HepG2 (cell line): Measurements from ENCODE around the gene NSMF. TPM values are rescaled to one million over a fixed set of nuclear protein-coding genes. Genes with fewer than 3 reads are reported as not detected.

Experiments
- ERF ChIP-seq: IDR thresholded peaks from 2 replicates; pipeline ENCODE4 v1.6.1; 2018; ENCODE audit warnings: missing biosample characterization, missing genetic modification reagents
- IRF2 ChIP-seq: IDR thresholded peaks from 2 replicates; pipeline ENCODE4 v1.6.1; 2018; ENCODE audit warnings: missing genetic modification reagents, missing compliant biosample characterization
- PPARG ChIP-seq: conservative IDR thresholded peaks from 2 replicates; pipeline ENCODE4 v1.6.1; 2016; ENCODE audit warnings: missing biosample characterization, missing genetic modification reagents
- RARA ChIP-seq: IDR thresholded peaks from 2 replicates; pipeline ENCODE4 v1.6.1; 2016; ENCODE audit warnings: missing genetic modification reagents, missing compliant biosample characterization
- TBX2 ChIP-seq: sonication (generic); formaldehyde crosslinking; IDR thresholded peaks from 2 replicates; pipeline ENCODE4 v1.5.0; 2020; ENCODE audit warnings: missing genetic modification reagents, mild to moderate bottlenecking, borderline replicate concordance
- XRCC5 ChIP-seq: fragments of 200-400 bp; formaldehyde crosslinking; optimal IDR thresholded peaks from 2 replicates; pipeline ENCODE3; 2017; ENCODE audit warnings: mild to moderate bottlenecking, low read length
- ZNF343 ChIP-seq: sonication (generic); formaldehyde crosslinking; IDR thresholded peaks from 2 replicates; pipeline ENCODE4 v1.4.0; 2020; ENCODE audit warnings: mild to moderate bottlenecking, missing genetic modification reagents
- ZNF629 ChIP-seq: sonication (generic); formaldehyde crosslinking; conservative IDR thresholded peaks from 2 replicates; pipeline ENCODE4 v1.5.0; 2020; ENCODE audit warnings: missing genetic modification reagents
- ZNF777 ChIP-seq: sonication (generic); formaldehyde crosslinking; IDR thresholded peaks from 2 replicates; pipeline ENCODE4 v1.4.0; 2020; ENCODE audit warnings: missing genetic modification reagents
- polyA plus RNA-seq, 8 experiments: library from polyadenylated mRNA; depleted of rRNA in 3 of 8; stranded (reverse) in 7 of 8; unstranded in 1 of 8; fragments of >200 nt; fragmentation: Illumina TruSeq in 4 of 8; extraction: Trizol in 4 of 8; gene quantifications; 2 replicates each; pipeline versions ENCODE4 v1.2.1 to v1.2.3, GENCODE V29; 2011 to 2016; ENCODE audit warnings: low read depth in 4 of 8, missing spikeins in 1 of 8, mixed read lengths in 1 of 8; ENCODE audit not compliant: insufficient read depth in 1 of 8
- total RNA-seq, 5 experiments: library from RNA; depleted of rRNA; stranded (reverse); fragments of >200 nt; fragmentation: Illumina TruSeq; extraction: Trizol; gene quantifications; 2 replicates each; pipeline ENCODE4 v1.2.3, GENCODE V29; 2016; ENCODE audit warnings: low read depth in 1 of 5
- TF ChIP-seq, protein P1 (sequence below): sonication (generic); formaldehyde crosslinking; IDR thresholded peaks from 2 replicates; pipeline ENCODE4 v1.8.1; 2023; ENCODE audit warnings: mild to moderate bottlenecking, missing genetic modification reagents
- TF ChIP-seq, protein P2 (sequence below): sonication (generic); formaldehyde crosslinking; IDR thresholded peaks from 2 replicates; pipeline ENCODE4 v1.5.1; 2020; ENCODE audit warnings: mild to moderate bottlenecking, missing genetic modification reagents, borderline replicate concordance
- TF ChIP-seq, protein P3 (sequence below): IDR thresholded peaks from 2 replicates; pipeline ENCODE4 v1.6.1; 2016
- TF ChIP-seq, protein P4 (sequence below): IDR thresholded peaks from 2 replicates; pipeline ENCODE4 v1.6.1; 2016; ENCODE audit warnings: low read depth
- TF ChIP-seq, protein P5 (sequence below): fragments of 450-650 bp; IDR thresholded peaks from 2 replicates; pipeline ENCODE4 v1.6.1; 2017
- TF ChIP-seq, protein P6 (sequence below): sonication (generic); formaldehyde crosslinking; IDR thresholded peaks from 2 replicates; pipeline ENCODE4 v1.5.1; 2020; ENCODE audit warnings: mild to moderate bottlenecking, moderate library complexity, missing genetic modification reagents

The NSMF gene
- total and polyA plus RNA-seq, 2 of the 13 experiments (the other 11 are each of a cell fraction or from before 2014, with no cell fraction given): 44.3 to 183 TPM

DNA sequence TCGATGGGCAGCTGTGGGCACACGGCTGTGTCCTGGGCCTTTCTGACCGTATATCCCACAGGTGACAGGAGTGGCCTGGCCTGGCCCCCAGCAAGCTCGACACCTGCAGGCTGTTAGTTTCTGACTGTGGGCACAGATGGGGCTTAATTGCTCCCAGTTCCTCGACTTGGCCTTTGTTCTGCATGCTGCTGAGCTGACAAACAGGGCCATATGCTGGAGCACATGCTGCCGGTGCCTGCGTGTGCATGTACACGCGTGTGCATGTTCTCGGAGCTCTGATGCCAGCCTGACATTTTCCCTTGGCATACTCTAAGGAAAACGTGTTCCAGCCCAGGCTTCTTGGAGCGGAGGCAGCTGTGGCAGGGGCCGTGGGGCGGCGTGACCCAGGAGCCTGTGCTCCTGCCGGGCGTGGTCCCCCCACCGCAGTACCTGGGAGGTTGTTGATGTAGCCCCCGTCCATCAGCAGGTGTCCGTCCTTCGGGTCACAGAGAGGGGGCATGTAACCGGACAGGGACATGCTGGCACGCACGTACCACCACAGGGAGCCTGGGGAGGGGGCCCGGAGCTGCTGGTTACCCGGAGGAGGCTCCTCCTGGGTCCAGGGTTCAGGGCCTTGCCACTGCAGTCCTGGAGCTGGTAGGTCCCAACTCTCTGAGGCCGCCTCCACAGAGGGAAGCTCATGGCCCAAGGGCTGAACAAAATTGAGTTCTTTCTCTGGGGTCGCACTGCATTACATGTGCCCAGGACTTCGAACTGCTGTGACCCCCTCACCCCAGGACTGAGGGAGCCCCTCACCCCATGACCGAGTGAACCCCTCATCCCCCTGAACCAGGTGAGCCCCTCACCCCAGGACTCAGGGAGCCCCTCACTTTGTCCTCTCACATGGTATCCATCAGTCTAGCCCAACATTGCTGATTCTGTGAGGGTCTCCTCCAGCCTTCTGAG is 4.1 kb upstream of the NSMF start (continued):
- TF ChIP-seq, protein P1, sequence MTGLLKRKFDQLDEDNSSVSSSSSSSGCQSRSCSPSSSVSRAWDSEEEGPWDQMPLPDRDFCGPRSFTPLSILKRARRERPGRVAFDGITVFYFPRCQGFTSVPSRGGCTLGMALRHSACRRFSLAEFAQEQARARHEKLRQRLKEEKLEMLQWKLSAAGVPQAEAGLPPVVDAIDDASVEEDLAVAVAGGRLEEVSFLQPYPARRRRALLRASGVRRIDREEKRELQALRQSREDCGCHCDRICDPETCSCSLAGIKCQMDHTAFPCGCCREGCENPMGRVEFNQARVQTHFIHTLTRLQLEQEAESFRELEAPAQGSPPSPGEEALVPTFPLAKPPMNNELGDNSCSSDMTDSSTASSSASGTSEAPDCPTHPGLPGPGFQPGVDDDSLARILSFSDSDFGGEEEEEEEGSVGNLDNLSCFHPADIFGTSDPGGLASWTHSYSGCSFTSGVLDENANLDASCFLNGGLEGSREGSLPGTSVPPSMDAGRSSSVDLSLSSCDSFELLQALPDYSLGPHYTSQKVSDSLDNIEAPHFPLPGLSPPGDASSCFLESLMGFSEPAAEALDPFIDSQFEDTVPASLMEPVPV: 0 out of 2 replicates have a peak, but pooled peaks have one; percentile 54
- TF ChIP-seq ERF (CRISPR knock-in tag) (peak; percentile 40; the same call in 1 of the 2 replicates), ZNF629 (CRISPR knock-in tag) (0 out of 2 replicates have a peak, but pooled peaks have one; percentile 6), ZNF777 (peak; percentile 63; the same call in 1 of the 2 replicates), XRCC5 (peak; percentile 25), TBX2 (CRISPR knock-in tag) (peak; percentile 57), ZNF343 (CRISPR knock-in tag) (peak; percentile 37; the same call in 1 of the 2 replicates), RARA (CRISPR knock-in tag) (peak; percentile 61; the same call in 1 of the 2 replicates), PPARG (CRISPR knock-in tag) (peak; percentile 13), IRF2 (CRISPR knock-in tag) (peak; percentile 75; the same call in 1 of the 2 replicates)
- TF ChIP-seq, protein P2, sequence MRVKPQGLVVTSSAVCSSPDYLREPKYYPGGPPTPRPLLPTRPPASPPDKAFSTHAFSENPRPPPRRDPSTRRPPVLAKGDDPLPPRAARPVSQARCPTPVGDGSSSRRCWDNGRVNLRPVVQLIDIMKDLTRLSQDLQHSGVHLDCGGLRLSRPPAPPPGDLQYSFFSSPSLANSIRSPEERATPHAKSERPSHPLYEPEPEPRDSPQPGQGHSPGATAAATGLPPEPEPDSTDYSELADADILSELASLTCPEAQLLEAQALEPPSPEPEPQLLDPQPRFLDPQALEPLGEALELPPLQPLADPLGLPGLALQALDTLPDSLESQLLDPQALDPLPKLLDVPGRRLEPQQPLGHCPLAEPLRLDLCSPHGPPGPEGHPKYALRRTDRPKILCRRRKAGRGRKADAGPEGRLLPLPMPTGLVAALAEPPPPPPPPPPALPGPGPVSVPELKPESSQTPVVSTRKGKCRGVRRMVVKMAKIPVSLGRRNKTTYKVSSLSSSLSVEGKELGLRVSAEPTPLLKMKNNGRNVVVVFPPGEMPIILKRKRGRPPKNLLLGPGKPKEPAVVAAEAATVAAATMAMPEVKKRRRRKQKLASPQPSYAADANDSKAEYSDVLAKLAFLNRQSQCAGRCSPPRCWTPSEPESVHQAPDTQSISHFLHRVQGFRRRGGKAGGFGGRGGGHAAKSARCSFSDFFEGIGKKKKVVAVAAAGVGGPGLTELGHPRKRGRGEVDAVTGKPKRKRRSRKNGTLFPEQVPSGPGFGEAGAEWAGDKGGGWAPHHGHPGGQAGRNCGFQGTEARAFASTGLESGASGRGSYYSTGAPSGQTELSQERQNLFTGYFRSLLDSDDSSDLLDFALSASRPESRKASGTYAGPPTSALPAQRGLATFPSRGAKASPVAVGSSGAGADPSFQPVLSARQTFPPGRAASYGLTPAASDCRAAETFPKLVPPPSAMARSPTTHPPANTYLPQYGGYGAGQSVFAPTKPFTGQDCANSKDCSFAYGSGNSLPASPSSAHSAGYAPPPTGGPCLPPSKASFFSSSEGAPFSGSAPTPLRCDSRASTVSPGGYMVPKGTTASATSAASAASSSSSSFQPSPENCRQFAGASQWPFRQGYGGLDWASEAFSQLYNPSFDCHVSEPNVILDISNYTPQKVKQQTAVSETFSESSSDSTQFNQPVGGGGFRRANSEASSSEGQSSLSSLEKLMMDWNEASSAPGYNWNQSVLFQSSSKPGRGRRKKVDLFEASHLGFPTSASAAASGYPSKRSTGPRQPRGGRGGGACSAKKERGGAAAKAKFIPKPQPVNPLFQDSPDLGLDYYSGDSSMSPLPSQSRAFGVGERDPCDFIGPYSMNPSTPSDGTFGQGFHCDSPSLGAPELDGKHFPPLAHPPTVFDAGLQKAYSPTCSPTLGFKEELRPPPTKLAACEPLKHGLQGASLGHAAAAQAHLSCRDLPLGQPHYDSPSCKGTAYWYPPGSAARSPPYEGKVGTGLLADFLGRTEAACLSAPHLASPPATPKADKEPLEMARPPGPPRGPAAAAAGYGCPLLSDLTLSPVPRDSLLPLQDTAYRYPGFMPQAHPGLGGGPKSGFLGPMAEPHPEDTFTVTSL (CRISPR knock-in tag): peak; percentile 64; the same call in 1 of the 2 replicates
- TF ChIP-seq, protein P3, sequence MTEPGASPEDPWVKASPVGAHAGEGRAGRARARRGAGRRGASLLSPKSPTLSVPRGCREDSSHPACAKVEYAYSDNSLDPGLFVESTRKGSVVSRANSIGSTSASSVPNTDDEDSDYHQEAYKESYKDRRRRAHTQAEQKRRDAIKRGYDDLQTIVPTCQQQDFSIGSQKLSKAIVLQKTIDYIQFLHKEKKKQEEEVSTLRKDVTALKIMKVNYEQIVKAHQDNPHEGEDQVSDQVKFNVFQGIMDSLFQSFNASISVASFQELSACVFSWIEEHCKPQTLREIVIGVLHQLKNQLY (CRISPR knock-in tag): peak; percentile 77; the same call in 1 of the 2 replicates
- TF ChIP-seq, protein P4, sequence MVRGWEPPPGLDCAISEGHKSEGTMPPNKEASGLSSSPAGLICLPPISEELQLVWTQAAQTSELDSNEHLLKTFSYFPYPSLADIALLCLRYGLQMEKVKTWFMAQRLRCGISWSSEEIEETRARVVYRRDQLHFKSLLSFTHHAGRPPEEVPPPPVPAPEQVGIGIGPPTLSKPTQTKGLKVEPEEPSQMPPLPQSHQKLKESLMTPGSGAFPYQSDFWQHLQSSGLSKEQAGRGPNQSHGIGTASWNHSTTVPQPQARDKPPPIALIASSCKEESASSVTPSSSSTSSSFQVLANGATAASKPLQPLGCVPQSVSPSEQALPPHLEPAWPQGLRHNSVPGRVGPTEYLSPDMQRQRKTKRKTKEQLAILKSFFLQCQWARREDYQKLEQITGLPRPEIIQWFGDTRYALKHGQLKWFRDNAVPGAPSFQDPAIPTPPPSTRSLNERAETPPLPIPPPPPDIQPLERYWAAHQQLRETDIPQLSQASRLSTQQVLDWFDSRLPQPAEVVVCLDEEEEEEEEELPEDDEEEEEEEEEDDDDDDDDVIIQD (CRISPR knock-in tag): no peak
- TF ChIP-seq, protein P5, sequence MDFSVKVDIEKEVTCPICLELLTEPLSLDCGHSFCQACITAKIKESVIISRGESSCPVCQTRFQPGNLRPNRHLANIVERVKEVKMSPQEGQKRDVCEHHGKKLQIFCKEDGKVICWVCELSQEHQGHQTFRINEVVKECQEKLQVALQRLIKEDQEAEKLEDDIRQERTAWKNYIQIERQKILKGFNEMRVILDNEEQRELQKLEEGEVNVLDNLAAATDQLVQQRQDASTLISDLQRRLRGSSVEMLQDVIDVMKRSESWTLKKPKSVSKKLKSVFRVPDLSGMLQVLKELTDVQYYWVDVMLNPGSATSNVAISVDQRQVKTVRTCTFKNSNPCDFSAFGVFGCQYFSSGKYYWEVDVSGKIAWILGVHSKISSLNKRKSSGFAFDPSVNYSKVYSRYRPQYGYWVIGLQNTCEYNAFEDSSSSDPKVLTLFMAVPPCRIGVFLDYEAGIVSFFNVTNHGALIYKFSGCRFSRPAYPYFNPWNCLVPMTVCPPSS: no peak
- TF ChIP-seq, protein P6, sequence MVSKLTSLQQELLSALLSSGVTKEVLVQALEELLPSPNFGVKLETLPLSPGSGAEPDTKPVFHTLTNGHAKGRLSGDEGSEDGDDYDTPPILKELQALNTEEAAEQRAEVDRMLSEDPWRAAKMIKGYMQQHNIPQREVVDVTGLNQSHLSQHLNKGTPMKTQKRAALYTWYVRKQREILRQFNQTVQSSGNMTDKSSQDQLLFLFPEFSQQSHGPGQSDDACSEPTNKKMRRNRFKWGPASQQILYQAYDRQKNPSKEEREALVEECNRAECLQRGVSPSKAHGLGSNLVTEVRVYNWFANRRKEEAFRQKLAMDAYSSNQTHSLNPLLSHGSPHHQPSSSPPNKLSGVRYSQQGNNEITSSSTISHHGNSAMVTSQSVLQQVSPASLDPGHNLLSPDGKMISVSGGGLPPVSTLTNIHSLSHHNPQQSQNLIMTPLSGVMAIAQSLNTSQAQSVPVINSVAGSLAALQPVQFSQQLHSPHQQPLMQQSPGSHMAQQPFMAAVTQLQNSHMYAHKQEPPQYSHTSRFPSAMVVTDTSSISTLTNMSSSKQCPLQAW (CRISPR knock-in tag): peak; percentile 92
